H1 (cell line): ENCODE data around the gene PLK5. TPM values are rescaled to one million over a fixed set of nuclear protein-coding genes. Genes with fewer than 3 reads are reported as not detected.

Experiments used
- CTCF ChIA-PET: fragments of 300-600 bp; sonication (Branson Sonifier 250); formaldehyde crosslinking; loops from one replicate; lab custom pipeline; 2021; ENCODE audit not compliant: partially characterized antibody; lab: Charles Lee
- POLR2A ChIA-PET: fragments of 300-600 bp; sonication (Branson Sonifier 250); formaldehyde crosslinking; loops from one replicate; lab custom pipeline; 2021; ENCODE audit warnings: inconsistent platforms; ENCODE audit not compliant: partially characterized antibody; lab: Charles Lee
- DNase-seq, 2 experiments: peaks; one replicate each; pipeline versions ENCODE4 v3.0.0 to v3.0.0-alpha.2; 2010 to 2022; ENCODE audit warnings: low spot score in 2 of 2, low read depth in 1 of 2, mixed read lengths in 1 of 2
- FAIRE-seq: peaks from 2 replicates; lab custom pipeline; 2011; peaks lifted over from hg19 to GRCh38; lab: Jason Lieb, UNC
- H2AFZ ChIP-seq: 2 replicates; pipeline ENCODE4 v1.8.1; 2012; ENCODE audit warnings: low read length, inconsistent platforms
- H2AK5ac ChIP-seq: 2 replicates; pipeline ENCODE4 v1.6.1; 2013; ENCODE audit warnings: low read depth, low read length
- H2BK120ac ChIP-seq: replicated peaks from 2 replicates; pipeline ENCODE3; 2013; ENCODE audit warnings: low read depth, low read length, inconsistent platforms
- H2BK12ac ChIP-seq: 2 replicates; pipeline ENCODE4 v1.6.1; 2013; ENCODE audit warnings: low read depth, low read length
- H2BK15ac ChIP-seq: 2 replicates; pipeline ENCODE4 v1.6.1; 2013; ENCODE audit warnings: low read length
- H2BK20ac ChIP-seq: 2 replicates; pipeline ENCODE4 v1.6.1; 2013; ENCODE audit warnings: low read length
- H2BK5ac ChIP-seq: 2 replicates; pipeline ENCODE4 v1.6.1; 2013; ENCODE audit warnings: low read depth, low read length
- H3K14ac ChIP-seq: 2 replicates; pipeline ENCODE4 v1.6.1; 2013; ENCODE audit warnings: inconsistent platforms; ENCODE audit not compliant: insufficient read length
- H3K18ac ChIP-seq: 2 replicates; pipeline ENCODE4 v1.6.1; 2013; ENCODE audit warnings: low read length; ENCODE audit errors: extremely low read depth
- H3K23ac ChIP-seq: 2 replicates; pipeline ENCODE4 v1.6.1; 2013; ENCODE audit warnings: inconsistent platforms; ENCODE audit not compliant: insufficient read length
- H3K23me2 ChIP-seq: 2 replicates; pipeline ENCODE4 v1.6.1; 2013; ENCODE audit warnings: low read depth, low read length
- H3K27ac ChIP-seq: 2 replicates; pipeline ENCODE4 v1.6.1; 2011; ENCODE audit warnings: low read depth, low read length, inconsistent platforms
- H3K27me3 ChIP-seq, 4 experiments: replicated peaks in 1 of 4; 1 replicate in 1 of 4; 2 replicates in 3 of 4; pipeline versions ENCODE4 v1.6.1 to v1.8.1; 2011 to 2013; ENCODE audit warnings: low read length in 3 of 4, mild to moderate bottlenecking in 3 of 4, inconsistent platforms in 2 of 4, mixed read lengths in 2 of 4, moderate library complexity in 1 of 4; ENCODE audit not compliant: control insufficient read depth in 3 of 4, insufficient read depth in 3 of 4; ENCODE audit errors: extremely low read depth in 1 of 4
- H3K36me3 ChIP-seq, 4 experiments: 2 replicates each; pipeline versions ENCODE4 v1.6.1 to v1.8.1; 2011 to 2013; ENCODE audit warnings: mild to moderate bottlenecking in 4 of 4, low read length in 3 of 4, moderate library complexity in 2 of 4, control low read depth in 1 of 4, inconsistent platforms in 1 of 4; ENCODE audit not compliant: insufficient read depth in 4 of 4, control insufficient read depth in 2 of 4
- H3K4ac ChIP-seq: replicated peaks from 2 replicates; pipeline ENCODE3; 2013; ENCODE audit warnings: low read length, low read depth, mixed read lengths, inconsistent platforms; ENCODE audit not compliant: insufficient read length
- H3K4me1 ChIP-seq, 4 experiments: replicated peaks in 1 of 4; 1 replicate in 1 of 4; 2 replicates in 3 of 4; pipeline versions ENCODE4 v1.6.1 to v1.8.1; 2011 to 2013; ENCODE audit warnings: low read length in 3 of 4, inconsistent platforms in 2 of 4, mixed read lengths in 1 of 4; ENCODE audit not compliant: insufficient read depth in 4 of 4, control insufficient read depth in 3 of 4
- H3K4me2 ChIP-seq, 2 experiments: 2 replicates each; pipeline versions ENCODE4 v1.6.1 to v1.8.1; 2011 to 2013; ENCODE audit warnings: low read depth in 2 of 2, low read length in 2 of 2, control low read depth in 1 of 2, inconsistent platforms in 1 of 2, mild to moderate bottlenecking in 1 of 2; ENCODE audit not compliant: insufficient read depth in 1 of 2
- H3K4me3 ChIP-seq, 4 experiments: fragments of 200-600, 300-600 bp in 1 of 4; sonication (generic), shearing (Covaris generic), sonication (Bioruptor Twin) in 1 of 4; 2 replicates each; pipeline versions ENCODE4 v1.5.1 to v1.8.1; 2011 to 2016; ENCODE audit warnings: low read length in 4 of 4, low read depth in 3 of 4, control low read depth in 2 of 4, inconsistent platforms in 2 of 4, mild to moderate bottlenecking in 2 of 4, mixed read lengths in 1 of 4, moderate library complexity in 1 of 4; ENCODE audit not compliant: insufficient read depth in 2 of 4; ENCODE audit errors: extremely low read depth in 1 of 4
- H3K56ac ChIP-seq: replicated peaks from 2 replicates; pipeline ENCODE3; 2013; ENCODE audit warnings: low read depth, mild to moderate bottlenecking, mixed read lengths, low read length, inconsistent platforms; ENCODE audit not compliant: insufficient read length
- H3K79me1 ChIP-seq: 2 replicates; pipeline ENCODE4 v1.6.1; 2013; ENCODE audit warnings: low read depth, low read length, control low read depth
- H3K79me2 ChIP-seq, 2 experiments: 2 replicates each; pipeline versions ENCODE4 v1.6.1 to v1.8.1; 2012 to 2013; ENCODE audit warnings: low read length in 2 of 2, mild to moderate bottlenecking in 2 of 2, inconsistent platforms in 1 of 2; ENCODE audit not compliant: insufficient read depth in 2 of 2, control insufficient read depth in 1 of 2
- H3K9ac ChIP-seq, 4 experiments: replicated peaks in 1 of 4; 1 replicate in 1 of 4; 2 replicates in 3 of 4; pipeline versions ENCODE4 v1.6.1 to v1.8.1; 2011 to 2013; ENCODE audit warnings: low read depth in 3 of 4, low read length in 3 of 4, control low read depth in 2 of 4, mild to moderate bottlenecking in 2 of 4, moderate library complexity in 2 of 4, inconsistent platforms in 1 of 4; ENCODE audit errors: extremely low read depth in 1 of 4
- H3K9me3 ChIP-seq, 2 experiments: 2 replicates each; pipeline versions ENCODE4 v1.6.1 to v1.8.1; 2012 to 2013; ENCODE audit warnings: mild to moderate bottlenecking in 2 of 2, moderate library complexity in 2 of 2, control low read depth in 1 of 2, inconsistent platforms in 1 of 2, low read depth in 1 of 2, low read length in 1 of 2, mixed read lengths in 1 of 2; ENCODE audit not compliant: insufficient read depth in 2 of 2
- H4K20me1 ChIP-seq, 2 experiments: replicated peaks in 1 of 2; 2 replicates each; pipeline versions ENCODE3 to v1.8.1; 2011 to 2013; ENCODE audit warnings: inconsistent platforms in 2 of 2, low read length in 2 of 2, mild to moderate bottlenecking in 1 of 2; ENCODE audit not compliant: insufficient read depth in 2 of 2, control insufficient read depth in 1 of 2
- H4K5ac ChIP-seq: 2 replicates; pipeline ENCODE4 v1.6.1; 2013; ENCODE audit warnings: low read length, low read depth, mixed read lengths, inconsistent platforms; ENCODE audit not compliant: insufficient read length
- H4K8ac ChIP-seq: 2 replicates; pipeline ENCODE4 v1.8.0; 2013; ENCODE audit warnings: mild to moderate bottlenecking, moderate library complexity, low read length, inconsistent platforms; ENCODE audit not compliant: insufficient read depth; ENCODE audit errors: extremely low read depth
- H4K91ac ChIP-seq: replicated peaks from 2 replicates; pipeline ENCODE3; 2013; ENCODE audit warnings: low read length, mixed read lengths, inconsistent platforms; ENCODE audit not compliant: insufficient read length
- GABPA ChIP-seq: IDR thresholded peaks from 2 replicates; pipeline ENCODE4 v1.6.1; 2011; ENCODE audit warnings: mild to moderate bottlenecking, low read length, moderate library complexity, borderline replicate concordance; ENCODE audit not compliant: insufficient read depth
- HDAC6 ChIP-seq: IDR thresholded peaks from one replicate; pipeline ENCODE4 v1.7.1; 2012; ENCODE audit warnings: low read depth, mild to moderate bottlenecking, inconsistent platforms, low read length, moderate library complexity
- RBBP5 ChIP-seq: IDR thresholded peaks from 2 replicates; pipeline ENCODE4 v1.7.1; 2012; ENCODE audit warnings: low read depth, mild to moderate bottlenecking, inconsistent platforms, low read length, moderate library complexity, borderline replicate concordance
- SAP30 ChIP-seq: fragments of 300-600 bp; sonication (generic); IDR thresholded peaks from 2 replicates; pipeline ENCODE4 v1.7.1; 2012; ENCODE audit warnings: low read length, moderate library complexity, mild to moderate bottlenecking, inconsistent platforms; ENCODE audit not compliant: insufficient read depth, insufficient replicate concordance
- SIRT6 ChIP-seq: IDR thresholded peaks from one replicate; pipeline ENCODE4 v1.7.1; 2012; ENCODE audit warnings: low read length, inconsistent platforms
- SP2 ChIP-seq: IDR thresholded peaks from 2 replicates; pipeline ENCODE4 v1.6.1; 2012; ENCODE audit warnings: mild to moderate bottlenecking, low read length, inconsistent platforms
- WGBS, 2 experiments: shearing (Covaris generic) in 1 of 2; methylation state at CpG; one replicate each; pipeline versions ENCODE4 v1.1.6 to v1.1.7; 2013 to 2015; ENCODE audit warnings: low lambda C conversion rate in 2 of 2, mixed read lengths in 2 of 2, inconsistent platforms in 1 of 2, low coverage in 1 of 2, missing lambda C conversion rate in 1 of 2; ENCODE audit not compliant: insufficient replicate concordance in 2 of 2, insufficient coverage in 1 of 2, insufficient read length in 1 of 2; ENCODE audit errors: extremely low coverage in 1 of 2, missing lambda C conversion rate in 1 of 2; 5-methylcytosine and 5-hydroxymethylcytosine counted together
- polyA plus RNA-seq, 7 experiments: library from polyadenylated mRNA; depleted of rRNA in 3 of 7; stranded (reverse) in 5 of 7; unstranded in 2 of 7; fragments of >200 nt in 5 of 7; fragments of 200-250 nt in 2 of 7; gene quantifications; 1 replicate in 5 of 7; 2 replicates in 1 of 7; 4 replicates in 1 of 7; pipeline versions ENCODE4 v1.2.1 to v1.2.3, GENCODE V29; 2011 to 2013; ENCODE audit warnings: missing spikeins in 2 of 7, mixed read lengths in 2 of 7
- total RNA-seq: library from RNA; stranded (reverse); fragmentation: NEBNext Ultra II Directional; extraction: Animal tissue kit (Norgen Biotek cat#: 25700); gene quantifications from 2 replicates; pipeline ENCODE4 v1.2.1, GENCODE V29; 2021
- TF ChIP-seq, protein P1 (sequence below): IDR thresholded peaks from 2 replicates; pipeline ENCODE4 v1.6.1; 2011; ENCODE audit warnings: low read length, improper control_type of control experiment

PLK5 gene
- total and polyA plus RNA-seq, 2 of the 8 experiments (the other 6 are each of a cell fraction or from before 2014, with no cell fraction given): 0.43 to 0.45 TPM

DNA sequence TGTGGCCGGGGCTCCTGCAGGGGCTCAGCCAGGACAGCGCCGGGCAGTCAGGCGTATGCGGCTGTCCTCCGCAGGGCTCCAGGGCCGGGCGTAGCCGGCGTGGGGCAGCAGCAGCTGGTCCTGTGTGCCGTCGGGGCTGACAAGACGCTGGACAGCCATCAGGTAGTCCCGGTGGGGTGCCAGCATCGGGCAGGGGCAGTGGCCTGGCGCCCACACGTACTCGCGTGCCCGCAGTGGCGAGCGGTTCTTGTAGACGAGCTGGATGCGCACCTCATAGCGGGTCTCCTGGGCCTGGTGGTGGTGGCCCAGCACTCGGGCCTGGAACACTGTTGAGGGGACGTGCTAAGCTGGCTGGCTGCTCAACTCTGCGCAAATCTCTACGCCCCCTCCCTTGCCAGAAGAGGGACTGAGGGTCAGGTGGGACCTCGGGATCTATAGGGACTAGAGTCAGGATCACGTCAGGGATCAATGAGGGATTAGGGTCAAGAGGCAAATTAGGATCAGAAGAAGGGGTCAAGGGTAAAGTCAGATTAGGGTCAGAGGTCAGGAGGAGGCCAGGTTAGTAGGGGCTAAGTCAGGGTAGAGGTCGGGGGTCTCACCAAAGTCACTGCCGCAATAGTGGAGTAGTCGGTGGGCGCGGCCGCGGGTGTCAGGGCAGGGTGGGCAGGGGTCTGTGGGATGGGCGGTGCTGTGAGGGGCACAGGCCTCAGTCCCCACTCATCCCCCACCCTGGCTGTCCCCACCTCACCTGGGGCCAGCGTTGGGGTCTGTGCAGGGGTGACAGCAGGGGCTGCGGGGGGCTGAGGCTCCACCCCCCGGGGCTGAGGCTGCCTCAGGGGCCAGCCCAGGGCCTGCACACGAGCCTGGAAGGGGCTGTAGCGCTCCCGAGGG lies 17.6 kb upstream of the PLK5 start:
- CTCF ChIA-PET: interaction anchor here (0.5 to 1.3 kb wide), 3 partner anchors 45 to 262 kb away, joined by 3 to 4 read pairs (median 3); no protein-coding TSS in a partner anchor
- H4K5ac ChIP-seq: no peak overlapping the region

More for the DNA sequence above, 17.6 kb upstream of the PLK5 start:
- no peak overlapping the region for H2BK12ac ChIP-seq
- FAIRE-seq (no peak), DNase-seq (no peak)
- H3K9me3 ChIP-seq: no peaks in the 10 kb centered on the region
- H3K36me3 ChIP-seq: no peaks in the 10 kb centered on the region
- H4K91ac ChIP-seq: no peak overlapping the region
- H2BK120ac ChIP-seq: no peak overlapping the region
- H3K4me3 ChIP-seq: no peak overlapping the region
- H2BK5ac ChIP-seq: no peak overlapping the region
- no peak overlapping the region for H2AK5ac ChIP-seq
- peaks cover 0 to 11% (median 7%) of the 10 kb centered on the region in 4 experiments; a peak in 5 of 7 replicates for H3K4me1 ChIP-seq
- H2AFZ ChIP-seq: no peak overlapping the region
- POLR2A ChIA-PET: no interaction called here
- no peak overlapping the region for H3K4me2 ChIP-seq
- peaks cover 0 to 19% (median 15%) of the 10 kb centered on the region in 4 experiments; a peak in 5 of 7 replicates for H3K27me3 ChIP-seq
- 92% methylated on average over 36 of the region's 45 CpGs; no CpG with 5 or more reads in 1 of the 2 experiments for WGBS, 2 experiments
- H4K8ac ChIP-seq: no peak overlapping the region
- no peak overlapping the region for H2BK20ac ChIP-seq
- no peaks in the 10 kb centered on the region for H4K20me1 ChIP-seq
- no peak overlapping the region for H3K23ac ChIP-seq
- 0 out of 2 replicates have a peak overlapping the region, but pooled peaks have one; percentile 29 for H2BK15ac ChIP-seq
- H3K9ac ChIP-seq: no peak overlapping the region
- peaks cover 10% of the 10 kb centered on the region; the same call in 1 of the 2 replicates for H3K23me2 ChIP-seq
- no peak overlapping the region for H3K4ac ChIP-seq
- no peak overlapping the region for H3K27ac ChIP-seq
- no peaks in the 10 kb centered on the region for H3K79me1 ChIP-seq
- TF ChIP-seq GABPA (no peak), SIRT6 (no peak), SP2 (no peak), HDAC6 (no peak), RBBP5 (no peak), SAP30 (no peak)
- TF ChIP-seq, protein P1, sequence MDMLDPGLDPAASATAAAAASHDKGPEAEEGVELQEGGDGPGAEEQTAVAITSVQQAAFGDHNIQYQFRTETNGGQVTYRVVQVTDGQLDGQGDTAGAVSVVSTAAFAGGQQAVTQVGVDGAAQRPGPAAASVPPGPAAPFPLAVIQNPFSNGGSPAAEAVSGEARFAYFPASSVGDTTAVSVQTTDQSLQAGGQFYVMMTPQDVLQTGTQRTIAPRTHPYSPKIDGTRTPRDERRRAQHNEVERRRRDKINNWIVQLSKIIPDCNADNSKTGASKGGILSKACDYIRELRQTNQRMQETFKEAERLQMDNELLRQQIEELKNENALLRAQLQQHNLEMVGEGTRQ: no peak
- no peaks in the 10 kb centered on the region for H3K79me2 ChIP-seq
- H3K56ac ChIP-seq: no peak overlapping the region
- H3K18ac ChIP-seq: no peak overlapping the region
- H3K14ac ChIP-seq: no peak overlapping the region
